CD14-positive monocyte (primary cell): ENCODE measurements around the gene ABCA4. TPM values are rescaled to one million over a fixed set of nuclear protein-coding genes. Genes with fewer than 3 reads are reported as not detected.

Source experiments
- DNase-seq, 3 donors: peaks; one replicate each; pipeline ENCODE4 v3.0.0-alpha.2; 2011 to 2022
- H2AFZ ChIP-seq: 2 replicates; pipeline ENCODE4 v1.6.0; 2012; ENCODE audit warnings: mild to moderate bottlenecking, low read depth, low read length, inconsistent platforms; ENCODE audit not compliant: insufficient read depth, poor library complexity, severe bottlenecking
- H3K27ac ChIP-seq, 2 donors: 1 replicate in 1 of 2; 2 replicates in 1 of 2; pipeline ENCODE4 v1.5.1; 2012 to 2013; ENCODE audit warnings: low read length in 2 of 2, control low read depth in 1 of 2, inconsistent platforms in 1 of 2, low read depth in 1 of 2, mild to moderate bottlenecking in 1 of 2
- H3K27me3 ChIP-seq, 2 donors: one replicate each; pipeline versions ENCODE4 v1.6.0 to v1.6.1; 2011 to 2013; ENCODE audit warnings: low read length in 2 of 2; ENCODE audit not compliant: control insufficient read depth in 2 of 2, insufficient read depth in 2 of 2
- H3K36me3 ChIP-seq, 2 donors: replicated peaks in 1 of 2; 1 replicate in 1 of 2; 2 replicates in 1 of 2; pipeline versions ENCODE4 v1.5.1 to v1.6.1; 2012 to 2013; ENCODE audit warnings: low read length in 2 of 2, control low read depth in 1 of 2, inconsistent platforms in 1 of 2, mild to moderate bottlenecking in 1 of 2; ENCODE audit not compliant: insufficient read depth in 2 of 2, control insufficient read depth in 1 of 2
- H3K4me1 ChIP-seq, 2 donors: 1 replicate in 1 of 2; 2 replicates in 1 of 2; pipeline versions ENCODE4 v1.5.1 to v1.6.1; 2012 to 2013; ENCODE audit warnings: low read length in 2 of 2, control low read depth in 1 of 2, inconsistent platforms in 1 of 2, mild to moderate bottlenecking in 1 of 2, moderate library complexity in 1 of 2; ENCODE audit not compliant: insufficient read depth in 2 of 2, control insufficient read depth in 1 of 2
- H3K4me2 ChIP-seq: replicated peaks from 2 replicates; pipeline ENCODE3; 2012; ENCODE audit warnings: low read length, moderate library complexity, mild to moderate bottlenecking; ENCODE audit not compliant: poor library complexity, severe bottlenecking; ENCODE audit errors: extremely low read depth
- H3K4me3 ChIP-seq, 3 experiments: fragments of 200-600 bp in 1 of 3; sonication (generic) in 1 of 3; replicated peaks in 1 of 3; 1 replicate in 2 of 3; 2 replicates in 1 of 3; pipeline ENCODE4 v1.5.1; 2011 to 2013; ENCODE audit warnings: low read length in 3 of 3, mild to moderate bottlenecking in 3 of 3, control low read depth in 2 of 3, low read depth in 2 of 3, inconsistent platforms in 1 of 3, moderate library complexity in 1 of 3
- H3K79me2 ChIP-seq: 2 replicates; pipeline ENCODE4 v1.6.0; 2012; ENCODE audit warnings: mild to moderate bottlenecking, control low read depth, inconsistent platforms, low read length, moderate library complexity; ENCODE audit not compliant: insufficient read depth
- H3K9ac ChIP-seq: 2 replicates; pipeline ENCODE4 v1.6.0; 2017; ENCODE audit warnings: low read length, mild to moderate bottlenecking; ENCODE audit not compliant: insufficient read depth, poor library complexity, severe bottlenecking
- H3K9me3 ChIP-seq, 2 donors: replicated peaks in 1 of 2; 1 replicate in 1 of 2; 2 replicates in 1 of 2; pipeline versions ENCODE4 v1.5.1 to v1.6.1; 2012 to 2013; ENCODE audit warnings: low read length in 2 of 2, control low read depth in 1 of 2; ENCODE audit not compliant: control insufficient read depth in 1 of 2, insufficient read depth in 1 of 2
- H4K20me1 ChIP-seq: 2 replicates; pipeline ENCODE4 v1.6.0; 2012; ENCODE audit warnings: mild to moderate bottlenecking, low read length, control low read depth, moderate library complexity; ENCODE audit not compliant: insufficient read depth
- H3K27ac Mint-ChIP-seq, 7 donors: one replicate each; pipeline ENCODE4 v1.8.0; 2020; ENCODE audit warnings: mild to moderate bottlenecking in 7 of 7, mixed read lengths in 7 of 7, moderate library complexity in 6 of 7, inconsistent platforms in 2 of 7
- H3K27me3 Mint-ChIP-seq, 3 donors: one replicate each; pipeline ENCODE4 v1.8.0; 2021 to 2022; ENCODE audit warnings: low read depth in 3 of 3, mild to moderate bottlenecking in 3 of 3, mixed read lengths in 3 of 3, moderate library complexity in 3 of 3, inconsistent platforms in 1 of 3
- H3K36me3 Mint-ChIP-seq, 2 donors: one replicate each; pipeline ENCODE4 v1.8.0; 2020; ENCODE audit warnings: mixed read lengths in 2 of 2, inconsistent platforms in 1 of 2, mild to moderate bottlenecking in 1 of 2
- H3K4me1 Mint-ChIP-seq: one replicate; pipeline ENCODE4 v1.8.0; 2020; ENCODE audit warnings: mild to moderate bottlenecking, mixed read lengths
- H3K4me3 Mint-ChIP-seq, 2 donors: one replicate each; pipeline ENCODE4 v1.8.0; 2020; ENCODE audit warnings: mild to moderate bottlenecking in 2 of 2, mixed read lengths in 2 of 2, moderate library complexity in 1 of 2
- H3K9me3 Mint-ChIP-seq, 7 donors: one replicate each; pipeline ENCODE4 v1.8.0; 2020 to 2022; ENCODE audit warnings: mixed read lengths in 7 of 7, mild to moderate bottlenecking in 6 of 7, moderate library complexity in 6 of 7, inconsistent platforms in 2 of 7
- WGBS: methylation state at CpG from one replicate; pipeline ENCODE4 v1.1.5; 2013; ENCODE audit warnings: missing lambda C conversion rate; ENCODE audit not compliant: insufficient coverage; 5-methylcytosine and 5-hydroxymethylcytosine counted together
- intact Hi-C, 2 donors: fragments of 100-400 bp; cut with micrococcal nuclease; formaldehyde crosslinking; loops; one replicate each; pipeline versions ENCODE4 v1.15.0 to v1.15.1; 2023
- polyA plus RNA-seq, 3 donors: library from polyadenylated mRNA; depleted of rRNA in 1 of 3; unstranded in 2 of 3; stranded (reverse) in 1 of 3; fragments of 300-500 nt in 2 of 3; fragments of >200 nt in 1 of 3; fragmentation: Illumina TruSeq in 2 of 3; gene quantifications; 1 replicate in 2 of 3; 2 replicates in 1 of 3; pipeline ENCODE4 v1.2.3, GENCODE V29; 2012 to 2021
- TF ChIP-seq, protein P1 (sequence below): fragments of 200-600 bp; IDR thresholded peaks from one replicate; pipeline ENCODE4 v1.8.0; 2022; ENCODE audit warnings: antibody characterized with exemption, mild to moderate bottlenecking

Gene ABCA4
- polyA plus RNA-seq, 3 donors: not detected

DNA sequence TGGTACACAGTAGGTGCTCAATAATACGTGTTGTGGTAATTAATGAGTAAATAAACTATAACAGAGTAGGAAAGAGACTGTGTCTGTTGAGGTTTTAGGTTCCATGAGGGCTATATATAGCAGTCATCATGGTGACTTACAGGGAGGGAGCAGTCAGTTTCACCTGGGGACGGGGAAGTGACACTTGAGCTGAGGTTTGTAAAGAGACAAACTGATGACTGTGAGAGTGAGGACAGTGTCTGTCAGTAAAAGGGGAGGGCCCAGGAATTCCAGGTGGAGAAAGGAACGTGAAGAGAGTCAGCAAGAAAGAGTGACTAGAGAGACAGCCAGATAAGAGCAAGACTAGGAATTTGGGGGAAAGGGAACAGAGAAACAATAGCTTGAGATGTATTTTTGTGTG is 30.2 kb downstream of the ABCA4 start:
- Histone ChIP-seq H3K4me3 (no peak overlapping the region), H3K9me3 (no peaks in the 10 kb centered on the region), H3K4me2 (no peak overlapping the region), H3K36me3 (no peaks in the 10 kb centered on the region), H3K4me1 (peaks cover 20% of the 10 kb centered on the region in 2 donors), H3K27ac (no peak overlapping the region), H3K9ac (no peak overlapping the region), H3K79me2 (no peaks in the 10 kb centered on the region), H3K27me3 (peaks cover 43 to 73% of the 10 kb centered on the region in 2 donors), H4K20me1 (no peaks in the 10 kb centered on the region), H2AFZ (no peak overlapping the region)
- intact Hi-C loops: no loop called here
- Mint-ChIP-seq H3K27ac (no peak overlapping the region), H3K27me3 (peaks cover 53 to 74% (median 60%) of the 10 kb centered on the region in 3 donors), H3K4me3 (peak overlapping the region in 1 of 2 donors; percentile 13), H3K9me3 (no peaks in the 10 kb centered on the region), H3K4me1 (peaks cover 27% of the 10 kb centered on the region), H3K36me3 (no peaks in the 10 kb centered on the region)
- no peak for DNase-seq
- TF ChIP-seq, protein P1, sequence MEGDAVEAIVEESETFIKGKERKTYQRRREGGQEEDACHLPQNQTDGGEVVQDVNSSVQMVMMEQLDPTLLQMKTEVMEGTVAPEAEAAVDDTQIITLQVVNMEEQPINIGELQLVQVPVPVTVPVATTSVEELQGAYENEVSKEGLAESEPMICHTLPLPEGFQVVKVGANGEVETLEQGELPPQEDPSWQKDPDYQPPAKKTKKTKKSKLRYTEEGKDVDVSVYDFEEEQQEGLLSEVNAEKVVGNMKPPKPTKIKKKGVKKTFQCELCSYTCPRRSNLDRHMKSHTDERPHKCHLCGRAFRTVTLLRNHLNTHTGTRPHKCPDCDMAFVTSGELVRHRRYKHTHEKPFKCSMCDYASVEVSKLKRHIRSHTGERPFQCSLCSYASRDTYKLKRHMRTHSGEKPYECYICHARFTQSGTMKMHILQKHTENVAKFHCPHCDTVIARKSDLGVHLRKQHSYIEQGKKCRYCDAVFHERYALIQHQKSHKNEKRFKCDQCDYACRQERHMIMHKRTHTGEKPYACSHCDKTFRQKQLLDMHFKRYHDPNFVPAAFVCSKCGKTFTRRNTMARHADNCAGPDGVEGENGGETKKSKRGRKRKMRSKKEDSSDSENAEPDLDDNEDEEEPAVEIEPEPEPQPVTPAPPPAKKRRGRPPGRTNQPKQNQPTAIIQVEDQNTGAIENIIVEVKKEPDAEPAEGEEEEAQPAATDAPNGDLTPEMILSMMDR: no peak
- whole genome bisulfite sequencing: 58% methylated on average over 3 of the region's 3 CpGs

DNA sequence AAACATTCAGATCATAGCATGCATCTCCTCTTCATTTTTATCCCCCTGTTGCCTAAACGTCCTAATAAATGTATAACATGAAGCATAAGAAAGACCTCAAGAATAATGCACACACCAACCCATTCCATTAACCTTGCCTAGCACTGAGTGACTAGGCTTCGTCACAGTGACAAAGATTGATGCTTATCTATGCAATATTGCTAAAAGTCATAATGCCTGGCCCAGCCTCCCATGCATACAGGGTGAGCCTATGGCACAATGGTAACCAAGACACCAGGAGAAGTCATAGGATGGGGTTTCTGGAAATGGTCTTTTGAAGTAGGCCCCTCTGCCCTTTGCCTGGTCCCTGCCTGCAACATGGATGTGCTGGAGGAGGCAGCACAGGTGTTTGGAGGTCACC is 33.8 kb downstream of the ABCA4 start:
- Mint-ChIP-seq H3K27me3 (peaks cover 47 to 59% (median 52%) of the 10 kb centered on the region in 3 donors), H3K4me3 (no peak overlapping the region), H3K9me3 (peaks cover 0 to 2% (median 0%) of the 10 kb centered on the region in 7 donors), H3K4me1 (peaks cover 3% of the 10 kb centered on the region), H3K27ac (no peak overlapping the region), H3K36me3 (no peaks in the 10 kb centered on the region)
- TF ChIP-seq, protein P1: no peak
- no peak for DNase-seq
- Histone ChIP-seq H3K4me1 (peaks cover 2 to 3% of the 10 kb centered on the region in 2 donors), H3K79me2 (no peaks in the 10 kb centered on the region), H3K4me2 (no peak overlapping the region), H3K36me3 (no peaks in the 10 kb centered on the region), H2AFZ (no peak overlapping the region), H3K27me3 (peaks cover 48 to 71% of the 10 kb centered on the region in 2 donors), H3K9me3 (no peaks in the 10 kb centered on the region), H3K4me3 (no peak overlapping the region), H3K9ac (no peak overlapping the region), H4K20me1 (no peaks in the 10 kb centered on the region), H3K27ac (no peak overlapping the region)
- intact Hi-C loops: no loop called here
- 100% methylated on average over 1 of the region's 2 CpGs for WGBS
